ENCODE measurements around the gene TXNDC2.

GRCh38 chr18:9913526-9914333, 28.0 kb downstream of the TXNDC2 start, which contains the start of gene VAPA:
- TF ChIP-seq CTCF (conservative IDR thresholded peaks at IDR 0.05 in 1 of 2, IDR thresholded peaks at IDR 0.05 in 1 of 2; ENCODE audit: low read depth in 1 of 2, low read length in 2 of 2) = no peak
- TF ChIP-seq EZH2 (IDR thresholded peaks at IDR 0.05; ENCODE audit: low read length, missing control alignments) = no peak
